Hepatocyte (in vitro differentiated cells): ENCODE data around the gene PSMD8. TPM values are rescaled to one million over a fixed set of nuclear protein-coding genes. Genes with fewer than 3 reads are reported as not detected.
"Not testable (repeated sequence)": the region's sequence is repeated elsewhere in the genome, so short reads cannot be mapped to it uniquely, and the experiment has no call there.

Experiments used
- DNase-seq: peaks from one replicate; pipeline ENCODE4 v3.0.0-alpha.2; 2016; ENCODE audit warnings: low spot score
- H2AFZ ChIP-seq: fragments of 200-600 bp; sonication (generic); 2 replicates; pipeline ENCODE4 v1.6.0; 2016; ENCODE audit warnings: antibody characterized with exemption, mild to moderate bottlenecking
- H3K27ac ChIP-seq: fragments of 200-600 bp; sonication (generic); 2 replicates; pipeline ENCODE4 v1.5.1; 2016; ENCODE audit warnings: mild to moderate bottlenecking
- H3K27me3 ChIP-seq: fragments of 200-600 bp; sonication (generic); 2 replicates; pipeline ENCODE4 v1.6.1; 2016
- H3K36me3 ChIP-seq: fragments of 200-600 bp; sonication (generic); replicated peaks from 2 replicates; pipeline ENCODE4 v1.5.1; 2016; ENCODE audit warnings: low read depth; ENCODE audit not compliant: insufficient read depth
- H3K4me1 ChIP-seq: fragments of 200-600 bp; sonication (generic); 2 replicates; pipeline ENCODE4 v1.5.1; 2016; ENCODE audit warnings: mild to moderate bottlenecking, moderate library complexity; ENCODE audit not compliant: insufficient read depth
- H3K4me2 ChIP-seq: fragments of 200-600 bp; sonication (generic); 2 replicates; pipeline ENCODE4 v1.6.0; 2016
- H3K4me3 ChIP-seq: fragments of 200-600 bp; sonication (generic); 2 replicates; pipeline ENCODE4 v1.5.1; 2016; ENCODE audit warnings: mild to moderate bottlenecking
- H3K79me2 ChIP-seq: fragments of 200-600 bp; sonication (generic); 2 replicates; pipeline ENCODE4 v1.6.0; 2017; ENCODE audit warnings: mild to moderate bottlenecking
- H3K9me2 ChIP-seq: fragments of 200-600 bp; sonication (generic); replicated peaks from 2 replicates; pipeline ENCODE4 v1.6.0; 2017; ENCODE audit warnings: mild to moderate bottlenecking; ENCODE audit not compliant: insufficient read depth
- H3K9me3 ChIP-seq: fragments of 200-600 bp; sonication (generic); 2 replicates; pipeline ENCODE4 v1.5.1; 2016; ENCODE audit warnings: low read depth, mild to moderate bottlenecking
- H4K20me1 ChIP-seq: fragments of 200-600 bp; sonication (generic); 2 replicates; pipeline ENCODE4 v1.6.0; 2016; ENCODE audit warnings: mild to moderate bottlenecking; ENCODE audit not compliant: insufficient read depth, poor library complexity, severe bottlenecking
- CTCF ChIP-seq: fragments of 200-600 bp; sonication (generic); IDR thresholded peaks from 2 replicates; pipeline ENCODE4 v1.5.1; 2016; ENCODE audit warnings: antibody characterized with exemption, mild to moderate bottlenecking; ENCODE audit not compliant: poor library complexity
- EZH2 ChIP-seq: fragments of 200-600 bp; sonication (generic); IDR thresholded peaks from 2 replicates; pipeline ENCODE4 v1.6.1; 2016; ENCODE audit warnings: antibody characterized with exemption, mild to moderate bottlenecking, borderline replicate concordance
- EZH2phosphoT487 ChIP-seq: fragments of 200-600 bp; sonication (generic); IDR thresholded peaks from one replicate; pipeline ENCODE4 v1.6.1; 2018; ENCODE audit warnings: antibody characterized with exemption, mild to moderate bottlenecking, low read depth, moderate library complexity; ENCODE audit not compliant: unreplicated experiment, severe bottlenecking
- WGBS: methylation state at CpG from one replicate; pipeline ENCODE4 v1.1.6; 2016; ENCODE audit warnings: low lambda C conversion rate; ENCODE audit errors: missing lambda C conversion rate; 5-methylcytosine and 5-hydroxymethylcytosine counted together
- polyA plus RNA-seq: library from polyadenylated mRNA; unstranded; fragments of >200 nt; fragmentation: Nextera tagmentation; extraction: Ambion mirVana; gene quantifications from 2 replicates; pipeline ENCODE4 v1.2.1, GENCODE V29; 2016
- total RNA-seq: library from RNA; depleted of rRNA; stranded (reverse); fragments of >200 nt; gene quantifications from 2 replicates; pipeline ENCODE4 v1.2.3, GENCODE V29; 2014

Gene PSMD8
- total and polyA plus RNA-seq, 2 experiments from 2014 or later, result 250 to 278 TPM

GRCh38 chr19:38362076-38362945 is 12.1 kb upstream of the PSMD8 start:
- Histone ChIP-seq H3K4me2 (peak overlapping the region; percentile 100), H3K79me2 (no peaks in the 10 kb centered on the region), H4K20me1 (no peaks in the 10 kb centered on the region), H3K27ac (peak overlapping the region; percentile 35), H3K9me2 (no peaks in the 10 kb centered on the region), H3K4me1 (peaks cover 8% of the 10 kb centered on the region), H3K27me3 (peaks cover 31% of the 10 kb centered on the region), H3K9me3 (no peaks in the 10 kb centered on the region), H3K4me3 (peak overlapping the region; percentile 37), H3K36me3 (no peaks in the 10 kb centered on the region), H2AFZ (peak overlapping the region; percentile 58)
- DNase-seq, result peak; percentile 84
- TF ChIP-seq EZH2 (no peak), CTCF (no peak), EZH2phosphoT487 (no peak)
- WGBS, result 5% methylated on average over 62 of the region's 68 CpGs

GRCh38 chr19:38362946-38363688 is 11.3 kb upstream of the PSMD8 start:
- not testable (repeated sequence) for H3K4me1 ChIP-seq, H3K9me2 ChIP-seq, H3K4me3 ChIP-seq, H3K27ac ChIP-seq, DNase-seq, H3K36me3 ChIP-seq, H3K9me3 ChIP-seq, H3K79me2 ChIP-seq, H4K20me1 ChIP-seq, H2AFZ ChIP-seq
- Histone ChIP-seq H3K27me3 (peaks cover 31% of the 10 kb centered on the region), H3K4me2 (peak overlapping the region; percentile 100)
- 83% methylated on average over 15 of the region's 16 CpGs for WGBS

- H3K4me3 ChIP-seq, result no peak overlapping the region
- WGBS, result 91% methylated on average over 12 of the region's 12 CpGs
- no peak overlapping the region for H2AFZ ChIP-seq
- no peak overlapping the region for H3K4me2 ChIP-seq
- H3K79me2 ChIP-seq, result no peaks in the 10 kb centered on the region
- no peaks in the 10 kb centered on the region for H3K36me3 ChIP-seq
- no peak for DNase-seq
- TF ChIP-seq CTCF, result no peak
- no peak for TF ChIP-seq EZH2
- TF ChIP-seq EZH2phosphoT487, result no peak
- no peaks in the 10 kb centered on the region for H3K9me3 ChIP-seq
- H4K20me1 ChIP-seq, result no peaks in the 10 kb centered on the region
- H3K4me1 ChIP-seq, result peaks cover 8% of the 10 kb centered on the region
- no peaks in the 10 kb centered on the region for H3K9me2 ChIP-seq
- no peaks in the 10 kb centered on the region for H3K27me3 ChIP-seq
- no peak overlapping the region for H3K27ac ChIP-seq
These were observed 7.3 kb upstream of the PSMD8 start for GRCh38 chr19:38367041-38367440.

- Histone ChIP-seq H3K36me3 (no peaks in the 10 kb centered on the region), H3K4me1 (no peaks in the 10 kb centered on the region), H3K9me2 (no peaks in the 10 kb centered on the region), H3K79me2 (no peaks in the 10 kb centered on the region), H3K9me3 (no peaks in the 10 kb centered on the region), H3K4me2 (no peak overlapping the region), H2AFZ (no peak overlapping the region), H3K27ac (no peak overlapping the region), H4K20me1 (no peaks in the 10 kb centered on the region), H3K27me3 (no peaks in the 10 kb centered on the region), H3K4me3 (no peak overlapping the region)
- TF ChIP-seq EZH2 (no peak), CTCF (no peak), EZH2phosphoT487 (no peak)
- no peak for DNase-seq
- 80% methylated on average over 2 of the region's 2 CpGs for WGBS
These were observed 4.8 kb upstream of the PSMD8 start for GRCh38 chr19:38369584-38369983.
